ENCODE results near the gene GLP2R.

GLP2R gene

DNA sequence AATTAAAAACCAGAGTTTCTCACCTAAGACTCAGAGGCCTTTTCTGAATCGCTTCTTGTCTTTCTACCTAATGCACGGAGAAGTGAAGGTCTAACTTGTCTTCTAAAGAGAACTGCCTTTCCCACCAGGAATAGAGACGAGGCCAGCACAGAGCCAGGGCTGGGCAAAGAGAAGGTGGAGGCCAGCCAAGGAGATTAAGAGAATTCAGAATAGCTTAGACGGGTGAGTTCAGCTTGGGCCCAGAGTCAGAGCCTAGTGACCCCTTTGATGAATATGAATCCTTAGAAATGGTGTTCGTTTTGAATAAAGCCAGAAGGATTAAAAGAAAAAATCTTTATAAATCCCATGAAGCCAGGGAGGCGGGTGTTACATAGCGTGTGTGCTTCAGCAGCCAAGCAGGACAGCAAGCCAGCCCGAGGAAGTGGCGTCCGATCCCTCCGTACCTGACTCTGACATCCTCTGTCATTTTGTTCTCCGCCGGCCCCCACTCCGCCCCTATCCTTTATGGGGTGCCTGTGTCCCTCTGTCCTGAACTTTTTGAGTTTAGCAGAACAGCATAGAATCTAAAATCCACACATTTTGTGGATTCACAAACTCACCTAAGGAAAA, 11.3 kb upstream of the GLP2R start:
- DNase-seq = no peak

DNA sequence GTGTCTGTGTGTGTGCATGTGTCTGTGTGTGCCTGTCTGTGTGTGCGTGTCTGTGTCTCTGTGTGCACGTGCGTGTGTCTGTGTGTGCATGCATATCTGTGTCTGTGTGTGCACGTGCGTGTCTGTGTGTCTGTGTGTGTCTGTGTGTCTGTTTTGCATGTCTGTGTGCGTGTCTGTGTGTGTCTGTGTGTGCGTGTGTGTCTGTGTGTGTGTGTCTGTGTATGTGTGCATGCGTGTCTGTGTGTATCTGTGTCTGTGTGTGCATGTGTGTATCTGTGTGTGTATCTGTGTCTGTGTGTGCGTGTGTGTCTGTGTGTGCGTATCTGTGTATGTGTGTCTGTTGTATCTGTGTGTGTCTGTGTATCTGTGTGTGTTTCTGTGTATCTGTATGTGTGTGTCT, 9.3 kb upstream of the GLP2R start:
- no peak for DNase-seq

DNA sequence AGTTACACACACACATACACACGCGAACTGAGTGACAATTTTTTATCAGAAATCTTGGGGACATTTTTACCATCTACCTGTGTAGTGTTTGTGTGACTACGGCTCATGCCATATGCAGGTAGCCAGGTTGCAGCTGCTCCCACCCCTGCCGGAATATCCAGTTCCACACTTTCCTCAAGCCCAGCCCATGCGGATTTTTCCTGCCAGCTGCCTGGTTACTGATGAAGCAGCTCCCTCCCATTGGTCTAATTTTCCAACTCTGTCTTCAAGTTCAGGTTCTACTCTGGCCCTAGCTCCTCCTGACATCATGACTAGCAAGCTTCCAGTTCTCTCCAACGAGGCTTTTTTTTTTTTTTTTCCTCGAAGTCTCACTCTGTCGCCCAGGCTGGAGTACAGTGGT, 8.6 kb upstream of the GLP2R start:
- no peak for DNase-seq

DNA sequence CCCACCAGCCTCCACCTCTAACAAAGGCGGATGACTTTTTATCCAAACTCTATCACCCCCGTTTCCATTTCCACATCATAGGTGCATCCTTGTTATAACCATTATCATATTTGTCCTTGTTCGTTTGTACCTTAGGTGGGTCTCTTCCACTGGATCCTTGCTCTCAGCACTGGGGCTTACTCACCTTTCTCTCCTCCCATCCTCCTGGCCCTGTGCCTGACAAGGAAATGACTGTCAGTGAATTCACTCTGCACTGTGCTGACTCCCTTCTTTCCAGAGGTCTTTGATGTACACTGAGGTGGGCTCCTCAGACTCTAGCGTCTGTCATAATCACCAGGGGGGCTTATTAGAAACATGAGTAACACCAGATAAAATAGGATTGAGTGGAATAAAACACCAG, 7.0 kb upstream of the GLP2R start:
- DNase-seq = no peak

DNA sequence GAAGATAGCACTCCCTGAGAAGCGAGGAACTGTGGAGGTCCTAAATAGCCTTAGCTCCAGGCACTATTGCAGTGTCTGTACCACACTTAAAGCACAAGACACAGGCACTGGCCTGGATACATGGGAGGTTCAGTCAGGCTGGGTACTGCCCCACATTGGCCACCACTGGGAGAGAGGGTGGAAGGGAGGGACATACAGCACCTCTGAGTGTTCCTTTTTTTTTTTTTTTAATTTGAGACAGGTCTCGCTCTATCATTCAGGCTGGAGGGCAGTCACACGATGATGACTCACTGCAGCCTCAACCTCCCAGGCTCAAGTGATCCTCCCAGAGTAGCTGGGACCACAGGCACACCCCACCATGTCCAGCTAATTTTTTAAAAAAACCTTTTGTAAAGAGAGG, 5.3 kb upstream of the GLP2R start:
- no peak for DNase-seq

DNA sequence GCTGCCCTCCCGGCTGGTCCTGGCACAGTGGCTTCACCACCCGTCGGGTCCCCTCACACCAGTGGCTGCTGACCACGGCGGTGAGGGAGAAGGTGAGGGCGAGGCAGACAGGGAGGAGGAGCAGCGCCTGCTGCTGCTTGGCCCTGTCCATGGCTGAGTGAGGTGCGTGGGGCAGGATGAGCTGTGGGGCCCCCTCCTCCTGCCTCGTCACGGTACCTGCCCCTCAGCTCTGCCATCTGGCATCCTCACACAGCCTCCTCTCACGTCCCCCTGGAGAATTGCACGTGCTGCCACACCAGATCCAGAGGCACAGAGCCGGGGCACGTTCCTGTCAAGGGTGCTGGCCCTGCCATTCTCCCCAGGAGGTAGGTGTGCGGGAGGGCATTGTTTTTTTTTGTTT, 3.8 kb upstream of the GLP2R start, which contains the start of gene GSG1L2:
Gene GSG1L2, minus strand, starts transcription at position 159 of the 400 bp plus-strand sequence. Its CDS starts 8 bp downstream, at position 151.
- no peak for DNase-seq

DNA sequence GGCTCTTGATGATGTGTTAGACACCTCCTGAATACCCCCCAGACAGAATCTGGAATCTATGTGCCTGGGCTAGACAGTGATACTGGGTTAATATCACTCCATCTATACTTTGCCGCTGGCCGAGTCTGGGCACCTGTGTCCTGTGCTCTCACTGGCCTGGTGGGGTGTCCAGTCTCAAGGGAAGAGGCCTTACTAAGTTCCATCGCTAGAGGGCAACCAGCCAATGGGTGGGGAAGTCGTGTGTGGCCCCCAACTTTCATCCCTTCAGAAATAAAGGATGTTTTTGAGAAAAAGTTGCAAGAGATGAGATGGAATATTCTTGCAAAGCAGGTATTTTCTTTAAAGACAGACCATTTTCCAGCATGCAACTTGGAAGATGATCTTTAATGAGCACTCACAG, 1.6 kb upstream of the GLP2R start:
- no peak for DNase-seq

DNA sequence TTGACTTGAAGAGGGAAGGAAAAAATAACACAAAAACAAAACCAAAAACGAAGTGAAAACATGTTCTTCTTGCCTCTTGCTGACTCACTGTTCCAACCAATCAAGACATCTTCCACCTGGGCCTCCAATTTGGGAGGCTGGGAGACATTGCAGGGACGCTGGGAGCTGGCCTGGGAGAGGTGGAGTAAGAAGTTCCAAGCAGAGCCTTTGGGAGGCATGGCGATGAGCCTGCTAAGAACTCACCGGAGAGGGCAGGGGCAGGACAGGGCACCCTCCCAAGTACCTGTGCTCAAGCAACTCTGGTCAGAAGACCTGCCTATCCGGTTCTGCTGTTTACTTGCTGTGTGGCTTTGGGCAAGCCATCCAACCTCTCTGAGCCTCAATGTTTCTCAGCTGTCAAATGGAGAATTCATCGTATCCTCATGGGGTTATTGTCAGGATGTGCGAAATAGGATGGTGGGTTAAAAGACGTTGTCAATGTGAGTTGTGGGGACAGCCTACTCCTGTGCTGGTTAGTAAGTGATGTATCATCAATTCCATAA, 856 bp upstream of the GLP2R start:
- no peak for DNase-seq

DNA sequence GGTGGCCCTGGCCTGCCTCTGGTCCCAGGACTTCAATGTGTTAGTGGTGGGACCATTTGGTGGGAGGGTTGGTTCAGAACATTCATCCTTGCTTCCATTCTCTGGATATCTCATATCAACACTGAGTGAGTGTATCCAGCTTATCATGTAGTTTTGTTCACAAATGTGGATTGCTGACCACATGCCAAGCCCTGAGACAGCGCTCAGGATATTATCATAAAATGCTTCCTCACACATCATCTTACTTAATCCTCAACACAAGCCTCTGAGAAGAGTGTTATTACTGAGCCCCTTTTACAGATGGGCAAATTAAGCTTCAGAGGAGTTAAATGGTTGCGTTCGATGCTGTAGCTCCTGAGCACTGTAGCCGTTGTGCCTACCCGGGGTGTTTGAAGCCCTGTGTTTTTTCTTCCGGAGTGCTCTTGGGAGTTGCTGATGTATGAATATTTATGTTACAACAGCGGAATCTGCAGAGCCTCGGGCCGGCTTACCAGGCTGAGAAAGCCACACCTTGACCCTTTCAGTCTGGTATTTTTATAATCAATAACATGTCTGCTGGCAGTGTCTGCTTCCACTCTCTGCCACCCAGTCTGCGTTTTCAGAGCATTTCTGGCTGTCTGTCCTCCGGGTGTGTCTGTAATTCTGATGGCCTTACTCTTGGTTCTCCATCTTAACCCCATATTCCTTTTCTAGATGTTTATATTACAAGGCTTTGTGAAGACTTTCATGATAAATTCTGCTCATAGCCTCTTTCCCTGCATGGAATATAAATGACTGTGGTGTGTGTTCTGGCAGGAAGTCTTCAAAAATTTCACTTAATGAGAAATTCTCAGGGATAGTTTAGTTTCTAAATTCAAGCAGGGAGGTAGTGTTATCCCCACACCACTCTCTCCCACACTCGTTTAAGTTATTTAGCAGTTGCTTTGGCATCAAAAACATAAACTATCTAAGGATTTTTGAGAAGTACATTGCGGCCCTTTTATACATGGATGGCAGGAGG, 2.9 kb downstream of the GLP2R start:
- no peak for DNase-seq

DNA sequence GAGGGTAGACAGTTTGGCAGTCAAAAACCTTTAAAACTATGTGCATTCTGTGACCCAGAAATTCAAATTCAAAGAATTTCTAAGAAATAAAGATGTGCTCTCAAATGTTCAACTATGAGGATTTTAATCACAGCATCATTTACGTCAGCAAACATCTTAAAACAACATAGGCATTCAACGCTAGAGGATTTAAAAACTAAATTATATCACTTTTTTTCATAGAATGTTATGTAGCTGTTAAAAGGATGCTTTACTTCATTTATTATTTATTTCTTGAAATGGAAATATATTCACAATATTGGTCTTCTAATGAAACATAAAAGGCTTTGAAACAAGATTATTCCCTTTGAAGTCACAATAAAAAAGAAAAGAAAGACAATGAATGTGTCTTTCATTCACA, 3.6 kb downstream of the GLP2R start:
- no peak for DNase-seq

DNA sequence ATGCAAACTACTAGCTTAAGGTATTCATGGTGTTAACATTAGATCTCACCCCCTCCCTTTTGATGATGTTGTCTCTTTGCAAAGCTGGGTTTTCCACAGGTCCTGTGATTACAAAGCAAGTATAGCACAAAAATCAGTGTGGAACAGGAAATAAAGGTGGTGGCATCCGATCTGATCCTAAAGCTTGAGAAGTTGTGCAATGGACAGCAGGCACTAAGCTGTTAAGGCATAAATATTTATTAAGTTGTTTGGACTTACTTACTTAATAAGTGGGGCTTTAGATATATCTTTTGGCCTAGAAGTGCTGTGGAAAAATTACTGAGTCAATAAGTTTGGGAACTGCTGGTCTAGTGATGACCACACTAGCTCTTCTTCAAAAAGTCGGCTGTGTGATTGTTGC, 5.0 kb downstream of the GLP2R start:
- no peak for DNase-seq

DNA sequence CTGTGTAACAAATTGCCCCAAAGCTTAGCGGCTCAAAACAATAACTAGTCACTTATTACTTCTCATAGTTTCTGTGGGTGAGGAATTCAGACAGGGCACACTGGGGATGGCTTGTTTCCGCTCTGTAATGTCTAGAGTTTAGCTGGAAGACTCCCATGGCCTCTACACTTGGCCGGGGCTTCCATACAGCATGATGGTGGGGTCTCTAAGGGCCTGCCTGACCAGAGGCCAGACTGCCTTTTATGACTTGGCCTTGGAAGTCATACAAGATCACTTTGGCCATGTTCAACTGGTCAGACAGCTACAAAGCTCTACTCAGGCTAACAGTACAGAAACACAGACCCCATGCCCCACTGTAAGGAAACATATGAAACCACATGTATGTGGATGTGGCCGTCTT, 8.2 kb downstream of the GLP2R start:
- DNase-seq = no peak

DNA sequence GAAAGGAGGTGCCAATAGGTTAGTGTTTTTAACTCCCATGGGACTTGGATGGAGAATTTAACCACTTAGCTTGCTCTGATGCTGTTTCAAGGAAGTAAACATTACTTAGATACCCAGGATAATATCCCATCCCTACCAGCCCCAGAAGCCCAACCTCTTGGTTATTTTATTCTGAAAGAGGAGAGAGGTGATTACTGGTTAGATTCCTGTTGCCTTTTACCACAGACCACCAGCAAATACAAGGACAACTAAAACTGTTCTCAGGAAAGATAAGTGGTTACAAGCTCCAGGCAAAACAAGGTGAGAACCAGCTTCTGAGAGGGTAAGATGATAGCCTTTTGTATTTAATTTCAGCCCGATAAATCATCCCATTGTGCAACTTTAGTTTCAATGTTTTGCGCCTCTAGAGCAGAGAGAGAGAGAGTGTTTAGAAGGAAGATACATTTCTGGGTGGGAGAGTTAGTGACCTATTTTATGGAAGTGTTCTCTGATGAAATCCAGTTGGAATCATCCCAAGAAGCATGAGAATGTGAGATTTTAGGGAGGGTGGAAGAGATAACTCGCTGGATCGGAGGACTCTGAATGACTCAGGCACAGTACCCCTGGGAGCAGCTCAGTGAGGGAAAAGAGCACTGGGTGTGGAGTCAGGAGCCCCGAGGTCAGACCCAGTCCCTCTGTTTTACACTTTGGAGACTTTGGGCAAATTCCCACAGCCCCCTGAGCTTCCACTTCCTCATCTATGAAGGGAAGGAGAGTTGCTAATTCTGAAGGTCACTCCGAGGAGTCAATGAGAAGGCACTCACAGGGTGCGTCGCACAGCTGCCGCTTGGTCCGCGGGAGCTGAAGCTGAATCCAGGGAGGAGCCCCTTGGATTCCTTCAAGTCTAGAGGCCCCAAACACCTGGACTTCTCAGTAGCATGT, 12.1 kb downstream of the GLP2R start:
- DNase-seq = no peak

DNA sequence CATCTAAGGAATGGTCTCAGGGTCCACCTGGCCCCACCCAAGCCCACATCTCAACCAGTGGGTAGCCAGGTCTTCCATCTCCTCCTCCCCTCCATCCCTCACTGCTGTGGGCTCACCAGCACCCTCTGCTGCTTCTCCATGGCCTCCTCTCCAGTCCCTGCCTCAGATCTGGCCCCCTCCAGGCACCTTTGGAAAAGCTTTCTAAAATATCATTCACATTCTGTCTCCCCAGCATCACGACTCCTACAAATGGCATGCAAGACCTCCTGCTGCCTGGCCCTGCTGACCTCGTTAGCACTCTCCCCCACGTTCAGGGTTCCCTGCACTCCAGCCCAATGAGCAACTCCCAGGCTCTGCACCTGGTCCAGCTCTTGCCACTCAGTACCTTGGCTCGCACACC, 13.7 kb downstream of the GLP2R start:
- DNase-seq = no peak

DNA sequence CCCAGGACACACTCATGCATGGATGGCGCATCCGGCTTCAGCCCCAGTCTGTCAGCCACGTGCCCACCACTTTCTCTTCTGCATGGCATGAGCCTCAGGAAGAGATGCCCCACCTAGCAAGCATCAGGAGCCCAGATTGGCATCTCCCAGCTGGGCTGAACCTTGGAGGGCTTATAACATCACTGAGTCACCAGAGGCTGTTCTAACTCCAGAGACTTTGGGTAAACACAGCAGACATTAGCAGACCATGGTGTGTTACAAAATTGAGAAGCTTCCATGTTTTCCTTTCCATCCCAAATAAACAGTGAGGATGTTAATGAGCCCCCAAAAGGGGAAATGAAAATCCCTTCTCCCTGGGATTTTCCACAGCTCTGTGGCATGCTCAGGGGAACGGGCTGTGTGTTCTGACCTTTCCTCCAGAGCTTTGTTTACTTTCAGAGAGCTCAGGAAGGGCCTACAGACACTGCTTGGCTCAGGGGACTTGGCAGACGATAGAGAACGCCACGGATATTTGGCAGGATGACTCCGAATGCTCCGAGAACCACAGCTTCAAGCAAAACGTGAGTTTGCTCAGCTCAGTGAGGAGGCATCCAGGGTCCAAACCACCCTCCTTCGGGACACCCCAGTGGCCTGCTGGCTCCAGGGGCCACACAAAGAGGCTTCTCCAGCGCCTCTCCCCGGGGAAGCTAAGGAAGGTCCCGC, 16.5 kb downstream of the GLP2R start:
- DNase-seq = no peak

DNA sequence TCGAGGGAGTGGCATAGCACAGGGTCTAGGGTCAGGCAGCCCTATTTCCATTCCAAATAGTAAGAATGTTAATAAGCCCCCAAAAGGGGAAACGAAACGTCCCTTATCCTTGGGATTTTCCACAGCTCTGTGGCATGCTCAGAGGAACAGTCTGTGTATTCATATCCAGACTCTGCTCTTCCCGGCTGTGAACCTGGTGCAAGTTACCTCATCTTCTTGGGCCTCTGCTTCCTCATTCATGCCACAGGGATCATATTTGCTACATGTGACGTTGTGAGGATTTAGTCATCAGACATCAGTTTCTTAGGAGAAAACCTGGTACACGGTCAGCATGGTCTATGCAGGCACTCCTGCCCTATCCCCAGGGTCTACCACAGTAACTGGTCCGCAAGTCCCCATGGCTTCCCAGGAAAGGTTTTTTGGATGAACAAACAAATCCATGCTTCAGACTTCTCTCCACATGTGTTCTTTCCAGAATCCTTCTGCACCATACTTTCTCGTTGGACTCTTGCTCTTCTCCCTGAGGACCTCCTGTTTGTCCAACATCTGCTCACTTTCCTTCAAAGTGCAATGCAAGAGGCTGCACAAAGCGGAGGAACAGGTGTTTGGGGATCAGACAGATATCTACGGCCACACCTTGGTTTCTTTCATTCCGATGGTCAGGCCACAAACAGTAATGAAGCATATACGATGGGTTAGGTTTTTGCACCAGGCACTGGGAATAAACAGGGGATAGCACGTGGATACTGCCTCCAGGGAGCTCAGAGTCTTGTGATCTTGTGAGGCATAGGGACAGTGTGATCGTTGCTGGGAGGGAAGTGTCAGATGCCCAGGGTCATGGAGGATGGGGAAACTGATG, 17.7 kb downstream of the GLP2R start:
- DNase-seq = no peak

DNA sequence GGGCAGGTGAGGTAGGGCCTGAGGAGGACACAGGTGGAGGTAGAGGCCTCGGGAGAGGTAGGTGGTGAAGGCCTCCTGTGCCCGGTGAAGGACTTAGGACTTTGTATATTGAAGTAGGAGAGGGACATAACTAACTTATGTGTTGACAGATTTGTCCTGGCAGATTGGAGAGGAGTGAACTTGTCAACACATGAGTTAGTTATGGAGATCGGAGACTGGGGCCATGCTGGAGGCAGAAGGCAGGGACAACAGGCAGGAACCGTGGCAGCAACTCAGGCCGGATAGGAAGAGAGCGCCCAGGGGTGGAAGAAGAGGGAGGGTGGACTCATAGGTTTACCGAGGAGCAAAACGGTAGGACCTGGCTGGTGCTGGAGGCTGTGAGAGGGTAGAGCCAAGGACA, 18.4 kb downstream of the GLP2R start:
- no peak for DNase-seq

DNA sequence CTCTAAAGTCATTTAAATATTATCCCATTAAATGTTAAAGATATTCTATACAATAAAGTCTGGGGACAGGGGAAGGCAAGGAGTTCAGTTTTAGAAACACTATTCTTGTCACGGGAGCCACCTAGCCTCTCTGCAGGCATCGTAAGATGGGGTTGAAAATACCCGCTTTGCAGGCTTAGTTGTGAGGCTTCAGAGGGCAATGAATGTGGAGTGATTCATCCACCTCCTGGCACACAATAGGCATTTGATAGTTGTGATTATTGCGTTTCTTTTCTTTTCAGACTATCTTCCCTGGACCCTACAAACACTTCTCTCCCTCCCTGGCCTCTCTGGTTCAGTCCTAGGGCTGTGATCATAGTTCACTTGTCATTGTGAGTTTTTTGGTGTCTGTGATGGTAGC, 19.6 kb downstream of the GLP2R start:
- DNase-seq = no peak

DNA sequence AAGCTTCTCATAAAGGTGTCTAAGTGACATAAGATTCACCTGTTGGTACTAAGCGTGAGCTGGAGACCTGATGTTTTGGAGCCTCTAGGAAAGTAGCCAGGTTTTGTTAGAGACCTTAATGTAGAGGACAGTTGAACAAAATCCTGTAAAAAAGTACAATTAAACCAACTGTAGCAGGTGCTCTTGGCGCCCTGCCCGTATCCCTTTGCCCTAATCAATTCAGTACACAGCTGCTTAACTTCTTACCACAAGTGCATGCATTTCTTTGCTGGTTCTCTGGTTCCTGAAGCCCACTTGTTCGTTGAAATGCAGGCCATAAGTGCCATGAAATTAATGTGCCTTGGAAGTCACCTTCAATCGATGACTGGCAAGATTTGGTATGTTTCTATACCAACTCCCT, 24.4 kb downstream of the GLP2R start:
- DNase-seq = no peak

DNA sequence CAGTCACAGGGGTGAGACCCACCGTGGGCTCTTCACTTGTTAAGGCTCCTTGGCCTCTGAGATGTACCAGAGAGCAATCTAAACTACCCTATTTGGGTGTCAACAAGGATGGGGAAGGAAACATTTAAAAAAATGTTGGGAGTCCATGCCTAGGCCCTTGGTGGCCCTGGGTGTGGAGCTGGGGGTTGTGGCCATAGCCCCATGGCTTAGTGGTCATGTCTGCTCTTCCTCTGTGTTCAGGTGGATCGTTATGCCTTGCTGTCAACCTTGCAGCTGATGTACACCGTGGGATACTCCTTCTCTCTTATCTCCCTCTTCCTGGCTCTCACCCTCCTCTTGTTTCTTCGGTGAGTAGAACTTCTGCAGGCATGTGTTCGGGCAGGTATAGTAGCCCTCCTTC, 28.5 kb downstream of the GLP2R start:
- no peak for DNase-seq

DNA sequence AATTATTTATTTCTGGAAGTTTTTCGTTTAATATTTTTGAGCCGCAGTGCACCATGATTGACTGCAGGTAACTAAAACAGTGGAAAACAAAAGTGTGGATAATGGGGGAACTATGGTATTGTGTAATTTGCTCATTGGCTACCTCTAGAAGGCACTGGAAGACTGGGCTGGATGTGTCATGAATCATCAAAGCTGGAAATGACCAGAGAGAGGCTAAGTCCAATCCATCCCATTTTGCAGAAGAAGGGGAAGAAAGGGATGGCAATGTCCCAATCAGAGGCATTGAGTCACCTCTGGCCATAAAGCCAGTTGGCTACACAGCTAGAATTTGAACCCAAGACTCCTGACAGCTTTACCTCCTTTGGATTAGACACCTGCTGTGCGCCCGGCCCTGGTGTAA, 29.3 kb downstream of the GLP2R start:
- DNase-seq = no peak
